GM12892 (cell line): Measurements from ENCODE around the gene CSK.

ENCODE experiments used
- POLR2A ChIP-seq: IDR thresholded peaks from 2 replicates; pipeline ENCODE4 v1.6.1; 2011; ENCODE audit warnings: low read depth, low read length, control low read depth
- POLR2AphosphoS5 ChIP-seq: IDR thresholded peaks from 2 replicates; pipeline ENCODE4 v1.6.1; 2011; ENCODE audit warnings: low read depth, low read length, control low read depth
- TAF1 ChIP-seq: IDR thresholded peaks from 2 replicates; pipeline ENCODE4 v1.6.1; 2011; ENCODE audit warnings: low read depth, mild to moderate bottlenecking, control low read depth, low read length, borderline replicate concordance

- TF ChIP-seq POLR2A (no peak), POLR2AphosphoS5 (no peak), TAF1 (no peak)
Observed at GRCh38 chr15:74752531-74752930, 29.3 kb upstream of the CSK start.
